Activated T-cell treated with anti-CD3 and anti-CD28 coated beads for 1 hour (primary cell): ENCODE data around the gene MID1.
"Not testable (repeated sequence)": the region's sequence is repeated elsewhere in the genome, so short reads cannot be mapped to it uniquely, and the experiment has no call there.

Experiments
- DNase-seq: peaks from one replicate; pipeline ENCODE4 v3.0.0-alpha.2; 2020; ENCODE audit warnings: low read depth

The MID1 gene

GRCh38 chrX:10617186-10617998, 3.0 kb downstream of the MID1 start:
- no peak for DNase-seq

GRCh38 chrX:10615931-10616774, 4.2 kb downstream of the MID1 start:
- DNase-seq = no peak

GRCh38 chrX:10612215-10612614, 8.2 kb downstream of the MID1 start:
- DNase-seq = no peak

- DNase-seq = no peak
Measured at GRCh38 chrX:10611441-10612090, 8.8 kb downstream of the MID1 start.

- no peak for DNase-seq
Measured at GRCh38 chrX:10608099-10608498, 12.3 kb downstream of the MID1 start.

GRCh38 chrX:10607233-10607632, 13.2 kb downstream of the MID1 start:
- DNase-seq = no peak

- DNase-seq = no peak
Measured at GRCh38 chrX:10603612-10604011, 16.8 kb downstream of the MID1 start.

GRCh38 chrX:10602646-10603045, 17.7 kb downstream of the MID1 start:
- no peak for DNase-seq

GRCh38 chrX:10600479-10600878, 19.9 kb downstream of the MID1 start:
- no peak for DNase-seq

GRCh38 chrX:10598540-10598939, 21.8 kb downstream of the MID1 start:
- DNase-seq = no peak

- no peak for DNase-seq
Measured at GRCh38 chrX:10597871-10598270, 22.5 kb downstream of the MID1 start.

- DNase-seq = no peak
Measured at GRCh38 chrX:10591363-10592335, 28.7 kb downstream of the MID1 start.

- DNase-seq = not testable (repeated sequence)
Measured at GRCh38 chrX:10589787-10590186, 30.6 kb downstream of the MID1 start.

- no peak for DNase-seq
Measured at GRCh38 chrX:10589098-10589497, 31.3 kb downstream of the MID1 start.

GRCh38 chrX:10584882-10585281, 35.5 kb downstream of the MID1 start:
- DNase-seq = not testable (repeated sequence)

- no peak for DNase-seq
Measured at GRCh38 chrX:10582945-10583344, 37.4 kb downstream of the MID1 start.

- no peak for DNase-seq
Measured at GRCh38 chrX:10582215-10582733, 38.1 kb downstream of the MID1 start.

- DNase-seq = no peak
Measured at GRCh38 chrX:10579112-10580011, 41.0 kb downstream of the MID1 start.

- no peak for DNase-seq
Measured at GRCh38 chrX:10578527-10578926, 41.9 kb downstream of the MID1 start.

- no peak for DNase-seq
Measured at GRCh38 chrX:10577853-10578252, 42.5 kb downstream of the MID1 start.
